Measurements from ENCODE around the gene PTPRE. TPM values are rescaled to one million over a fixed set of nuclear protein-coding genes. Genes with fewer than 3 reads are reported as not detected.

Gene PTPRE
- total and polyA plus RNA-seq, 2 of the 4 experiments (the other 2 are of a cell fraction), result 0.34 to 0.54 TPM

- no peak for TF ChIP-seq USF2 (IDR thresholded peaks at IDR 0.05; ENCODE audit: low read depth, low read length)
- TF ChIP-seq CEBPB (IDR thresholded peaks at IDR 0.05; ENCODE audit: low read depth, low read length), result no peak
- TF ChIP-seq RCOR1 (IDR thresholded peaks at IDR 0.05; ENCODE audit: insufficient replicate concordance, low read length), result no peak
- no peak for TF ChIP-seq RFX5 (IDR thresholded peaks at IDR 0.05; ENCODE audit: low read depth, low read length)
Measured at GRCh38 chr10:128064970-128065580, 158.2 kb downstream of the PTPRE start (continued).

- Histone ChIP-seq H2BK120ac (ENCODE audit: low read depth, low read length) (no peak overlapping the region), H3K9me1 (ENCODE audit: insufficient read depth, low read length) (no peaks in the 10 kb centered on the region), H3K79me1 (ENCODE audit: low read depth in 1 of 2, low read length in 2 of 2) (no peaks in the 10 kb centered on the region), H3K4me1 (ENCODE audit: control insufficient read depth, insufficient read depth, low read length) (peaks cover 6% of the 10 kb centered on the region), H2BK20ac (ENCODE audit: low read depth, low read length) (no peak overlapping the region), H3K9me3 (ENCODE audit: control insufficient read depth, insufficient read depth, low read length) (no peaks in the 10 kb centered on the region), H2AK5ac (ENCODE audit: low read depth, low read length) (no peak overlapping the region), H2BK15ac (ENCODE audit: low read depth, low read length) (no peak overlapping the region), H2AFZ (replicated peaks; ENCODE audit: low read length, poor library complexity) (no peak overlapping the region), H3K4ac (ENCODE audit: low read depth, low read length) (no peak overlapping the region), H3K14ac (replicated peaks; ENCODE audit: low read depth, low read length) (no peak overlapping the region), H3K56ac (ENCODE audit: extremely low read depth, insufficient read depth, low read length) (no peak overlapping the region), H3K4me3 (ENCODE audit: insufficient read depth, low read depth, low read length) (no peak overlapping the region), H3K27me3 (ENCODE audit: control insufficient read depth, insufficient read depth, low read length) (no peaks in the 10 kb centered on the region; the same call in 1 of the 2 replicates), H4K20me1 (ENCODE audit: insufficient read depth, low read length) (no peaks in the 10 kb centered on the region), H2AK9ac (replicated peaks; ENCODE audit: low read depth, low read length, poor library complexity) (no peak overlapping the region), H3K9ac (ENCODE audit: low read depth, low read length) (no peak overlapping the region), H3K36me3 (ENCODE audit: control insufficient read depth, insufficient read depth, low read length) (no peaks in the 10 kb centered on the region), H4K5ac (ENCODE audit: low read depth, low read length) (no peak overlapping the region), H4K91ac (ENCODE audit: insufficient read depth, low read depth, low read length) (no peak overlapping the region), H4K8ac (ENCODE audit: low read depth in 2 of 2, low read length in 2 of 2) (no peak overlapping the region), H2BK5ac (ENCODE audit: low read depth, low read length, poor library complexity, severe bottlenecking) (no peak overlapping the region), H3K27ac (ENCODE audit: insufficient read depth, low read length) (no peak overlapping the region), H3K23ac (ENCODE audit: low read depth, low read length) (no peak overlapping the region), H3K18ac (ENCODE audit: low read depth, low read length) (no peak overlapping the region), H3K4me2 (ENCODE audit: low read depth, low read length) (no peak overlapping the region)
- ChIA-PET CTCF (no interaction called here), POLR2A (ENCODE audit: unreplicated experiment) (no interaction called here)
- DNase-seq (no peak), ATAC-seq (ENCODE audit: low read depth) (no peak)
- in situ Hi-C loops (cut with MboI; ENCODE audit: low sequenced_read_pairs) (no loop called here), dilution Hi-C loops (cut with HindIII; ENCODE audit: low sequenced_read_pairs, unreplicated experiment) (no loop called here), intact Hi-C loops (cut with micrococcal nuclease) (no loop called here)
- TF ChIP-seq USF2 (IDR thresholded peaks at IDR 0.05; ENCODE audit: low read depth, low read length), result no peak
- TF ChIP-seq MAZ (IDR thresholded peaks at IDR 0.05; ENCODE audit: borderline replicate concordance, low read depth, low read length), result no peak
- no peak for TF ChIP-seq RFX5 (IDR thresholded peaks at IDR 0.05; ENCODE audit: low read depth, low read length)
- no peak for TF ChIP-seq CTCF (conservative IDR thresholded peaks at IDR 0.05; ENCODE audit: low read depth, low read length)
- no peak for TF ChIP-seq SMC3 (IDR thresholded peaks at IDR 0.05; ENCODE audit: low read depth, low read length)
- no TSS peak for BruUV-seq (replicated peaks)
- WGBS, 2 experiments (ENCODE audit: extremely low coverage in 2 of 2, insufficient read length in 1 of 2), result 83% methylated on average over 8 of the region's 13 CpGs; no CpG with 5 or more reads in 1 of the 2 experiments
Measured at GRCh38 chr10:128065881-128066534, 159.1 kb downstream of the PTPRE start.
